ENCODE data around the gene EIF5.

DNA sequence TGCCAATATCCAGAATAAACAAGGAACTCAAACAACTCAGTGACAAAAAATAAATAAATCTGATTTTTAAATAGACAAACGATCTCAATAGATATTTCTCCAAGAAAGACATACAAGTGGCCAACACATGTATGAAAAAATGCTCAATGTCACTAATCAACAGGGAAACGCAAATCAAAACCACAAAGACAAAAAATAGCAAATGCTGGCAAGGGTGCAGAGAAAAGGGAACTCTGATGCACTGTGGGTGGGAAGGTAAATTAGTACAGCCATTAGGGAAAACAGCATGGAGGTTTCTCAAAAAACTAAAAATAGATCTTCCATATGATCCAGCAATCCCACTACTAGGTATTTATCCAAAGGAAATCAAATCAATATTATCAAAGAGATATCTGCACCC, 3.5 kb upstream of the EIF5 start:
- TF ChIP-seq, protein P1, sequence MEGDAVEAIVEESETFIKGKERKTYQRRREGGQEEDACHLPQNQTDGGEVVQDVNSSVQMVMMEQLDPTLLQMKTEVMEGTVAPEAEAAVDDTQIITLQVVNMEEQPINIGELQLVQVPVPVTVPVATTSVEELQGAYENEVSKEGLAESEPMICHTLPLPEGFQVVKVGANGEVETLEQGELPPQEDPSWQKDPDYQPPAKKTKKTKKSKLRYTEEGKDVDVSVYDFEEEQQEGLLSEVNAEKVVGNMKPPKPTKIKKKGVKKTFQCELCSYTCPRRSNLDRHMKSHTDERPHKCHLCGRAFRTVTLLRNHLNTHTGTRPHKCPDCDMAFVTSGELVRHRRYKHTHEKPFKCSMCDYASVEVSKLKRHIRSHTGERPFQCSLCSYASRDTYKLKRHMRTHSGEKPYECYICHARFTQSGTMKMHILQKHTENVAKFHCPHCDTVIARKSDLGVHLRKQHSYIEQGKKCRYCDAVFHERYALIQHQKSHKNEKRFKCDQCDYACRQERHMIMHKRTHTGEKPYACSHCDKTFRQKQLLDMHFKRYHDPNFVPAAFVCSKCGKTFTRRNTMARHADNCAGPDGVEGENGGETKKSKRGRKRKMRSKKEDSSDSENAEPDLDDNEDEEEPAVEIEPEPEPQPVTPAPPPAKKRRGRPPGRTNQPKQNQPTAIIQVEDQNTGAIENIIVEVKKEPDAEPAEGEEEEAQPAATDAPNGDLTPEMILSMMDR (IDR thresholded peaks at IDR 0.05), result no peak
- no peak for TF ChIP-seq POLR2A (IDR thresholded peaks at IDR 0.05)

All from heart left ventricle (tissue), 13 donors.